Measurements from ENCODE around the gene PLD6.

PLD6 gene

DNA sequence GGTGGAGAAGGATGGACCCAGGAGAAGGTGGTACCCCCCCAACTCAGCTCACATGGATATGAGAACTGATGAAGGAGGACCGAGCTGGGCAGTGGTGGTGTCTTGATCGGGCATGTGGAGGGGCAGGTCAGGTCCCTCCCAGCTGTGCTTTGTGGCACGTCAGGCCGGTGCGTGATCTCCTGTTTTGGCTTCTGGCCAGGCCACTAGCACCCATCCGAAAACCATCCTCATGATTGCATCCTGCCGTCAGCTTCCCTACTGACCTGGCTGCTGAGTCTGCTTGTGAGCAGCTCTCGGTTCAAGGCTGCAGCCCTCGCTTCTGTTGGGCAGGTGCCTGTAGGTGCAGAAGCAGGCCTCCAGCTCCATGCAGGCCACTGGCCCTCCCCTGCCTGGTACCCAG is 53.1 kb downstream of the PLD6 start:
- no peak for DNase-seq (ENCODE audit: low read depth)

DNA sequence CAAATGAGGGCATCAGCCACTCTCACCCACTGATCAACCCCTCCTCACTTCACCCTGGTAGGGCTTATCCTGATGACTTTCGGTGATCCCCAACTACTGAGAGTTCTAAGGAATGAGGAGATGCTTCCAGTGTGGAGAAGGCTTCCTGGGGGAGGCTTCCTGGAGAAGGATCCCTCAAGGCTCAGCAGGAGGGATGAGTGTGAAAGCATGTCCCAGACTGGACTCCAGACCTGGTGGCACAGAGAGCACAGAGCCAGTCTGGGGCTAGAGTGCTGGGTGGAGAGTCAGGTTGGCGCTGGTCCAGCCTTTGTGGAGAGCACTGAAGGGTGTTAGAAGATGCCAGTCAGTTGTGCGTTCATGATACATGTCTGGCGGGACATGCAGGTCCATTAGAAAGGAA is 53.7 kb downstream of the PLD6 start:
- H3K4me3 ChIP-seq (ENCODE audit: low read depth, low read length) = no peak overlapping the region
- TF ChIP-seq, protein P1, sequence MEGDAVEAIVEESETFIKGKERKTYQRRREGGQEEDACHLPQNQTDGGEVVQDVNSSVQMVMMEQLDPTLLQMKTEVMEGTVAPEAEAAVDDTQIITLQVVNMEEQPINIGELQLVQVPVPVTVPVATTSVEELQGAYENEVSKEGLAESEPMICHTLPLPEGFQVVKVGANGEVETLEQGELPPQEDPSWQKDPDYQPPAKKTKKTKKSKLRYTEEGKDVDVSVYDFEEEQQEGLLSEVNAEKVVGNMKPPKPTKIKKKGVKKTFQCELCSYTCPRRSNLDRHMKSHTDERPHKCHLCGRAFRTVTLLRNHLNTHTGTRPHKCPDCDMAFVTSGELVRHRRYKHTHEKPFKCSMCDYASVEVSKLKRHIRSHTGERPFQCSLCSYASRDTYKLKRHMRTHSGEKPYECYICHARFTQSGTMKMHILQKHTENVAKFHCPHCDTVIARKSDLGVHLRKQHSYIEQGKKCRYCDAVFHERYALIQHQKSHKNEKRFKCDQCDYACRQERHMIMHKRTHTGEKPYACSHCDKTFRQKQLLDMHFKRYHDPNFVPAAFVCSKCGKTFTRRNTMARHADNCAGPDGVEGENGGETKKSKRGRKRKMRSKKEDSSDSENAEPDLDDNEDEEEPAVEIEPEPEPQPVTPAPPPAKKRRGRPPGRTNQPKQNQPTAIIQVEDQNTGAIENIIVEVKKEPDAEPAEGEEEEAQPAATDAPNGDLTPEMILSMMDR (IDR thresholded peaks at IDR 0.05; ENCODE audit: control insufficient read depth, extremely low read depth, insufficient read depth) = no peak
- no peak for DNase-seq (ENCODE audit: low read depth)

More for the DNA sequence above, 53.1 kb downstream of the PLD6 start:
- no peak overlapping the region for H3K4me3 ChIP-seq (ENCODE audit: low read depth, low read length)
- TF ChIP-seq, protein P1 (IDR thresholded peaks at IDR 0.05; ENCODE audit: control insufficient read depth, extremely low read depth, insufficient read depth) = no peak

DNA sequence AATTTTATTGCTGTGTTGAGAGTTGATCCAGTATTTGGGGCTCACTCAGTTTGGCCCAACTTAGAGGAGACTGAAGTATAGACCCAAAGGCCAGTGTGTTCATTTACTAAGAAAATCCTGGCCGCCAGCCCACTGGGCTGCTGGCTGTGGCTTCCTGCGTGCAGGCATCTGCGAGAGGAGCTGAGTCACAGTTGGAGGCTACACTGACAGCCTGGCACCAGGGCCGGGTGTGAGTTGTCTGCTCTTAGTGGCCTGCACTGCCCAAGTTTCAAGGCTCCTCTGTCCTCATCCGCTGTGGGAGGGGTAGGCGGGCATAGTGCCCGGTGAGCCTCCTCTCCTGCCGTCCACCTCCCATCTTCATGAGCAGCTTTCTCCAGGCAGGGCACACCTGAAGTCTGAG is 54.2 kb downstream of the PLD6 start:
- H3K4me3 ChIP-seq (ENCODE audit: low read depth, low read length) = no peak overlapping the region
- TF ChIP-seq, protein P1 (IDR thresholded peaks at IDR 0.05; ENCODE audit: control insufficient read depth, extremely low read depth, insufficient read depth) = no peak
- DNase-seq (ENCODE audit: low read depth) = peak; percentile 46

DNA sequence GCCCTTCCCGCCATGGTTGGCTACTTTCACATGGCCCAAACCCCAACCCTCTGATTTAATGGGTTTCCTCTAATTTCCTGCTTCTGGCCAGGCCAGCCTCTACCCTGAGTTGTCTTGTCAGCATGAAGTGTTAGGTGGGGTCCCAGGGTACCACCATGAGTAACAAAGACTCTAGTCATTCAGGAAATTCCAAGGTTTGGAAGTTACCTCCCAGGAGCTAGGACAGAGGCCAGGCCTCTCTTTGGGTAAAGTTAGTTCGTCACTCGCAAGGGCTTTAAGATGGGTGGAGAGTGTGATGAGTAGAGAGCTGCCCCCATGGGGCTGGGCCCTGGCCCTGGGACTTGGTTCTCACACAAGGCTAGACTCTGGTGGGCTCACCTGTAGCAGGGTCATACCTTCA is 54.6 kb downstream of the PLD6 start:
- TF ChIP-seq, protein P1 (IDR thresholded peaks at IDR 0.05; ENCODE audit: control insufficient read depth, extremely low read depth, insufficient read depth) = no peak
- no peak overlapping the region for H3K4me3 ChIP-seq (ENCODE audit: low read depth, low read length)
- DNase-seq (ENCODE audit: low read depth) = no peak

DNA sequence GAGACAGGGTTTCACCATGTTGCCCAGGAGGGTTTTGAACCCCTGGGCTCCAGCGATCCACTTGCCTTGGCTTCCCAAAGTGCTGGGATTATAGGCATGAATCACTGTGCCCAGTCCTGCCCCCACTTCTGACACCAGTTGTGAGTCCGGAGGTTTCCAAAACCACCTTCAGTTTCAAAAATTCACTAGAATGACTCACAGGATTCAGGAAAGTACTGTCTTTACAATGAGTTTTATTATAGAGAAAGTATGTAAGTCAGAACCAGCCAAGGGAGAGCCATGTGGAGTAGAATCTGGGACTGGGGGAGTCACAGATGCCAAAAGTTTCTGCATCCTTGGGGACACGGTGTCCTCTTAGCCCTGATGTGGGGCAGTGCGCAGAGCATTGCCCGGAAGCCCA is 55.1 kb downstream of the PLD6 start:
- H3K4me3 ChIP-seq (ENCODE audit: low read depth, low read length) = no peak overlapping the region
- TF ChIP-seq, protein P1 (IDR thresholded peaks at IDR 0.05; ENCODE audit: control insufficient read depth, extremely low read depth, insufficient read depth) = no peak
- no peak for DNase-seq (ENCODE audit: low read depth)
